CD4-positive, alpha-beta T cell treated with Interleukin-1 beta for 1 hour (primary cell): ENCODE measurements around the gene PRKCH.

Source experiments
- DNase-seq, 2 donors: peaks; one replicate each; pipeline ENCODE4 v3.0.0-alpha.2; 2020 to 2022

PRKCH gene

GRCh38 chr14:61321385-61322010 is at the start of gene PRKCH:
Gene PRKCH (plus strand): TSS chr14:61321579. CDS start chr14:61322102, 523 bp downstream.
- peak; percentile 85 to 86 for DNase-seq

DNA sequence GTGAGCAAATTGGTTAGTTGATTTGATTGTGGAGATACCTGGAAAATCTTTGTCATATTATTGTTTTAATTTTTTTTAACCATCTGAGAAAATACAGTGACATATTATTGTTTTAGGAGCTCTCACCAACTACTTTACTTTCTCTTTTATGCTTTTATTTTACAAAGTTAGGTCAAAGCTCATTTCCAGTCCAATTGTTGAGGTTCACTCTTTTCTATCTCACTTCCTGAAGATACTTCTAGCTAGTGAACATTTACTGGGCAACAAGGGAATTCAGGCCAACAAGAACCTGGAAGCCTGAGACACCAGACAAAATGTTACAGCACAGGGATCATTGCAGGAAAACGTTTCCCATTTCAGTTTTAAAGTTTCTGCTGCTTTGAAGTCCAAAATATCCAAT is 44.1 kb upstream of the PRKCH start:
- no peak for DNase-seq

GRCh38 chr14:61277784-61278183 is 43.6 kb upstream of the PRKCH start:
- DNase-seq = no peak

GRCh38 chr14:61279082-61279481 is 42.3 kb upstream of the PRKCH start:
- DNase-seq = no peak

DNA sequence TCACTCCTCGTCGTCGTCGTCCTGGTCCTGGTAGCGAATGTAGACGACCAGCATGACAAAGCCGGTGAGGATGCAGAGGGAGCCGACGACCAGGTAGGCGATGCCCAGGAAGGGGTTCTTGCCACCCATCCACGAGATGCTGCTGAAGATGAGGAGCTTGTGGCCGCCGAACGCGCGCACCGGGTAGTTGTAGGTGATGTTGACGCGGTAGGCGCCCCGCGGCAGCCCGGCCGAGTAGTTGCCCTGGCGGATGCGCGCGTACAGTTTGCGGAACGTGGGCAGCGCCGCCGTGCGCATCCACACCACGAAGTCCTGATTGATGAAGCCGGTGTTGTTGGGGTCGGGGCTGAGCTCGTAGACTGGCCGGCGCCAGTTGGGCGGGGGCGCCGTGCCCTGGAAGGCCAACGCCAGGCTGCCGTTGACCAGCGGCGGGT is 41.3 kb upstream of the PRKCH start:
- DNase-seq = peak; percentile 33 to 43

DNA sequence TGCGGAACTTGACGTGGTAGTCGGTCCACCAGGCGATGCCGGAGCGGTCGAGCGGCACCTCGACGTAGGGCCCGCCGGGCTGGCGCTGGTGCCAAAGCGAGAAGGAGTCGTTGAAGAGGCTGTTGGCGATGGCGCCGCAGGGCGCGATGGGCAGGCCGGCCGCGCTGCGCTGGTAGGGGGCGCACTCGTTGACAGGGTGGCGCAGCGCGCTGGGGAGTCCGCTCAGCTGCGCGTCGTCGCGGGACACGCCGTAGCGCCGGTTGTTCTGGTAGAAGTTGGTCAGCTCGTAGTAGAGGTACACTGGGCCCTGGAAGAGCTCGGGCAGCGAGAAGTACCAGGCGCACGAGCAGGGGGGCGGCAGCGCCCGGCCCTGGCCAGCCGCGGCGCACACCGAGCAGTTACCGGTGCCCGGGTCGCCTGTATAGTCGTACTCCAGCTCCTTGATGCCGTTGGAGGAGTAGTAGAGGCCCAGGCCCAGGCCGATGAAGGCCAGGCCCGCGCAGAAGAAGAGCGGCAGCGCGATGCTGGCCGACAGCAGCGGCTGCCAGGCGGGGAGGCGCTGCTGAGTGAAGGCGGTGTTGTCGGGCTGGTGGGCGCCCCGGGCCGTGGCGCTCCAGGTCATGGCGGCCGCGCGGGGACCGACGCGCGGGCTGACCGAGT is 40.7 kb upstream of the PRKCH start:
- peak; percentile 72 to 79 for DNase-seq

DNA sequence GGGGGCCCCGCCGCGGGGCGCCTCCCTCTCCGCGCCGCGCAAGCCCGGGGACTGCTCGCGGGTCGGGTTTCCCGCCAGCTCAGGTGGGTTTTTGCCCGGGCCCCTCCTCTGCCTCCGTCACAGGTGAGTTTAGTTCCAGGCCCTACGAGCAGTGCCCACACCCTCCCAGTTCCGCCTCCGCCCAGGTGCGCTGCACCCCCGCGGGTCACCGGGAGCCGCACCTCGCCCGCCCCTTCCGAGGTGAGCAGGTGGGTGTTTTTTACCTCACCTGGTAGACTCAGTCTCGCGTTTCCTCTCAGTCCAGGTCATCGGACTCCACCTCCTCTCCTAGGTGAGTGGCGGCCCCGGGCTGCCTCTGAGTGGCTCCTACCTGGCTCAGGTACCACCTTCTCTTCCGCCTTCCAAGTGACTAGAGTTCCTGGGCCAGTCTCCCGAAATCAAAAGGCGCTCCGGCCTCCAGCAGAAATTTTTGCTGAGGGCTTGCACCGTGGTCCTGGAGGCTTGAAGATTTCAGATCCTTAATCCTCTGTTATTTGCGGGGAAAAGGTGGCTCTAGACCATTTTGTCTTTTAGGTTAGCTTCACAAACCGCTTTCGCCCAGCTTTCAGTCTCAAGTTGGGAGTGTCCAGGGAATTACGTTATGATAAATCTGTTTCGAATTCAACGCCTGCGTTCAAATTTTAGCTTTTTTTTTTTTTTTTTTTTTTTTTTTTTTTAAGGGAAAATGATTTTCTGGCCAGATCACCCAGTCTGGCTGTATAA is 40.0 kb upstream of the PRKCH start, which contains the start of gene TMEM30B:
TMEM30B (minus strand) TSS at position 153 of the 762 bp plus-strand sequence. CDS start 191 bp downstream, outside the sequence.
- DNase-seq = peak; percentile 32 to 55

- no peak for DNase-seq
Measured at GRCh38 chr14:61281948-61282275, 39.5 kb upstream of the PRKCH start.

DNA sequence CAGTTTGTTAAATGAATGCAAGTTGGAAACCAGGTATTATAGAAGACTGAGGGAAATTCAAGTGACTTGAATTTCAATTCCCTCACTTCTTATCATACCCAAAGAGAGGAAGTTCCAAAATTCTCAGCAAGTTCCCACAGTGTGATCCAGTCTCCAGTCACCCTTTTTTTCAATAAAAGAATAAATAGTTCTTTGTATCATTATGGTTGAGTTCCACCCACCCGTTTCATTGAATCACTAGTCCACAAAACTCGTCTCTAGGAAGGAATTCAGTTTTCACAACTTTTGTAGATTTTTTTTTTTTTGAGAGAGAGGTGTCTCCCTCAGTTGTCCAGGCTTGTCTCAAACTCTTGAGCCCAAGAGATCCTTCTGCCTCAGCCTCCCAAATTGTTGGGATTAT is 38.6 kb upstream of the PRKCH start:
- no peak for DNase-seq

DNA sequence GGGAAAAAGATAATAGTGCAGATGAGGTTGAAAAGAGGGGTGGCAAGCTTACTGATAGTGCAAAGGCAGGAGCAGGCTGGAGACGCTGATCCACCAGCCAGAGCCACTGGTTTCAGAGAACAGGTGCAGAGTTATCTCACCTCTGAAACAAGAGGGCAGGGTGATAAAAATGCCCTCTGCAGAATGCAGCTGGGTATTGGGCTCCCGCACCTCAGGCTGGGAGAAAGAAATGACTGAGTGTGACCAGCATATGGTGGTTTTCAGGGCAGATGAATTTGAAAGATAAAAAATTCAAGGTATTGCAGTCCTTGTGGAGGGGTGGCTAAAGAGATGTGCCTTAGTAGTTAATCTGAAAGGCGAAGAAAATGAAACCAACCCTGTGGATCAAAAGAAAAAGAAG is 37.4 kb upstream of the PRKCH start:
- no peak for DNase-seq

DNA sequence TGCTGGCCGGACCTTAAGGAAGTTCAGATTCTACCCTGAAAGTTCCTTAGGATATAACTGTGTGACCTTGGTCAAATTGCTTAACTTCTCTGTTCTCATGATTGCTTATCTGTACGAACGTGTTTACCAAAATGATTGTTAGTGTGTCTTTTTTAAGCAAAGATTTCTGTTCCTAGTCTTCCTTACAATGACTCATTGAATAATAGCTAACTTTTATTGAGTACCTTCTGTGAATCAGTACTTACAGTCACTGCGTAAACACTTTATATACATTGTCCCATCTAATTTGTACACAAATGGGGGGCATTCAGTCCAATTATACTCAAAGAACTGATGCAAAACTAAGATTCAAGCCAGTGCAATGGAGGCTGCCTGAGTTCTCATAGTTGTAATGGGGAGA is 36.0 kb upstream of the PRKCH start:
- no peak for DNase-seq

- DNase-seq = no peak
Measured at GRCh38 chr14:61287196-61287595, 34.2 kb upstream of the PRKCH start.

DNA sequence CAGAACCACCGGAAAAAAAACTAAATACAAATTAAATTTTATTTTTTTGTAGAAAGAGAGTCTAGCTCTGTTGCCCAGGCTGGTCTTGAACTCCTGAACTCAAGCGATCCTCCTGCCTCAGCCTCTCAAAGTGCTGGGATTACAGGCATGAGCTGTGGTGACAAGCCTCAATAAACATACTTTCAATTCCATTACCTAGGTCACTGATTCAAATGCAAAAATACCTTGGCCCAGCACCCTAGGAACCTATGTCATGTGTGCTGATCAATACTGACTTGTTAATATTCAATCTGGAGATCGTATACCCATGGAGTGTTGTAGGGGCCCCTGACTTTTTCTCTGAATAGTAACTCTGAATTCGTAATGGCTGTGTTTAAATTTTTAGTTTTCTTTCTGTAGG is 33.2 kb upstream of the PRKCH start:
- no peak for DNase-seq

- no peak for DNase-seq
Measured at GRCh38 chr14:61288720-61289119, 32.7 kb upstream of the PRKCH start.

GRCh38 chr14:61290701-61291100 is 30.7 kb upstream of the PRKCH start:
- no peak for DNase-seq

DNA sequence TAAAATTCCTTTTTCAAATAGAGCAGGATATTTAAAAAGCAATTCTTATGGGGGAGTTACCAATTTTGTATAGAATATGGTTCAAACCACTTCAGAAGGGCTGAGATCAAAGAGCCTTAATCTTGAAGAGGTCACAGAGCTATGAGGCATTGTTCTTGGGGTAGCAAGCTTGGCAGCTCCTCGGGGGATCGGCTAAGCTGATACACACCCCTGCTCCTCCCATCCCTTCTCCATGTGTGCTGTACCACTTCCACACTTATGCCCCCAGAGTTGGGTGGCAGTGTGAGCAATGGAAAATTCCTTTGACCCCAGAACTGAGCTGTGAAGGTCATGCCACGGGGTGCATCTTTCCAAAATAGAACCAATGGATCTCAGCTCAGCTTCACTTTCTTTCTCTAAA is 25.2 kb upstream of the PRKCH start:
- no peak for DNase-seq

DNA sequence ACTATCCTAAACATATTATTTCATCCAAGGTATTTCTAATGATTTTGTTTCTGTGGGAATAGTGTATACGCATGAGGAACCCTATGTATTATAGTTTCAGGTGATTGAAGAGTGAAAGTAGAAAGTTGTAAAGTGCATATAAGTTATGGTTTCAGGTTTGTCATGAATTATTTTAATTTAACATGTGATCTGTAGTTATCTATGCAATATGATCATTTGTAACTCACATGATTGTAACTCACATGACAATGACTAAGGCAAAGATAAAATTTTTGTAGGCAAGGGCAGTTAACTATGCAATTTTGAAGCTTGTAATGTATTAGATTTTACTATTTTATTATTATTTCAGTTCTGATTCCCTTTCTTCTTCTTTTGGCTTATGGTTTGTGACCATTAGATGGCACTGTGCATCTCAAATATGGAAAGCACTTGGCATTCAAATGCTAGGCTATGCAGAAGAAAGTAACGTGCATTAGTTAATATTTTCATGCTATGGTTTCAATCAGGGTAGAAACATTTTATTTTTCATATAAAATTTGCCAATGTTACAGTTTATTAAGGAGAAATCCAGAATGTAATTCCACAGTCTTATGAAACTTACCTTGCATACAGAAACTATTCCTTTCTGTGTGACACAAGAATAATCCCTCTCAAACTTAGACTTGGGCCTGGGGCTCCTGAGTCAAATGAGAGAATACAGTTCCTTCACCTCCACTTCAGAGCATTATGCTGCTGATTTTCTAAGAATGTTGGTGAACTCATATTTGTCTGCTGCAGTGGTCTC is 24.5 kb upstream of the PRKCH start:
- DNase-seq = peak in 1 of 2 donors; percentile 74

- DNase-seq = no peak
Measured at GRCh38 chr14:61297581-61297980, 23.8 kb upstream of the PRKCH start.

- DNase-seq = no peak
Measured at GRCh38 chr14:61298824-61299223, 22.6 kb upstream of the PRKCH start.

GRCh38 chr14:61300209-61300608 is 21.2 kb upstream of the PRKCH start:
- no peak for DNase-seq

GRCh38 chr14:61300754-61301153 is 20.6 kb upstream of the PRKCH start:
- no peak for DNase-seq

DNA sequence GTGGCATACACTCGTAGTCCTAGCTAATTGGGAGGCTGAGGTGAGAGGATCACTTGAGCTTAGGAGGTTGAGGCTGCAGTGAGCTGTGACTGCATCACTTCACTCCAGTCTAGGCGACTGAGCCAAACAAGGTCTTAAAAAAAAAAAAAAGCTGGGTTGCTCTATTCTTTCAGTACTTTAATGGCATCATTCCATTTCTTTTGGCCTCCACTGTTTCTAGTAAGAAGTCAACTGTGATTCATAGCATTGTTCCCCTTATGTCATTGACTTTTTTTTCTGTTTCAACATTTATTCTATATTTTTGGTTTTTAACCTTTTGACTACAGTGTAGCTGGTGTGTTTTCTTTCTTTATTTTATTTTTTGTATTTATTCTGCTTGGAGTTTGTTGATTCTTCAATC is 16.7 kb upstream of the PRKCH start:
- DNase-seq = no peak

DNA sequence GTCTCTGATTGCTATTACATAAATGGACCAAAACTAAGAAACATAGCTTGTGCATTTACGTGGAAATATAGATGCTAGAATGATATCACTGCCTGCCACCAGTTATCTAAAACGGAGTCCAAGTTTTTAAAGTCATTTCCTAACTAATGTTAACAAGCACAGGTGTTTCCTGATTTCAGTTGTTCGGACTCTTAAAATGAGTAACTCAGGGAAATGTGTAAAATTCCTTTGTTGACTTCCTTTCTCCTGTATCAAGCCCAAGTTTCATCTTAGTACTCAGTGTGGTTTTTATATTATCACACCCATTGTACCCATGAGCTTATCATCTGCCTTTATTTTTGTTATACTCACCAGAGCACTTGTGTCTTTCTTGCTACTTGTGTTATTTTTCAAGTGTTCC is 13.2 kb upstream of the PRKCH start:
- no peak for DNase-seq
